GM21825 (cell line): Measurements from ENCODE around the gene RNF6.
A peak's percentile ranks its signal among the peaks of the same experiment; 100 is the strongest.
"Not testable (repeated sequence)": the region's sequence is repeated elsewhere in the genome, so short reads cannot be mapped to it uniquely, and the experiment has no call there.

Source experiments
- ATAC-seq: cut with Tn5 transposase; IDR thresholded peaks from one replicate; pipeline ENCODE4 v1.9.1; 2021; ENCODE audit warnings: mild to moderate bottlenecking, moderate library complexity; ENCODE audit not compliant: unreplicated experiment

The RNF6 gene

DNA sequence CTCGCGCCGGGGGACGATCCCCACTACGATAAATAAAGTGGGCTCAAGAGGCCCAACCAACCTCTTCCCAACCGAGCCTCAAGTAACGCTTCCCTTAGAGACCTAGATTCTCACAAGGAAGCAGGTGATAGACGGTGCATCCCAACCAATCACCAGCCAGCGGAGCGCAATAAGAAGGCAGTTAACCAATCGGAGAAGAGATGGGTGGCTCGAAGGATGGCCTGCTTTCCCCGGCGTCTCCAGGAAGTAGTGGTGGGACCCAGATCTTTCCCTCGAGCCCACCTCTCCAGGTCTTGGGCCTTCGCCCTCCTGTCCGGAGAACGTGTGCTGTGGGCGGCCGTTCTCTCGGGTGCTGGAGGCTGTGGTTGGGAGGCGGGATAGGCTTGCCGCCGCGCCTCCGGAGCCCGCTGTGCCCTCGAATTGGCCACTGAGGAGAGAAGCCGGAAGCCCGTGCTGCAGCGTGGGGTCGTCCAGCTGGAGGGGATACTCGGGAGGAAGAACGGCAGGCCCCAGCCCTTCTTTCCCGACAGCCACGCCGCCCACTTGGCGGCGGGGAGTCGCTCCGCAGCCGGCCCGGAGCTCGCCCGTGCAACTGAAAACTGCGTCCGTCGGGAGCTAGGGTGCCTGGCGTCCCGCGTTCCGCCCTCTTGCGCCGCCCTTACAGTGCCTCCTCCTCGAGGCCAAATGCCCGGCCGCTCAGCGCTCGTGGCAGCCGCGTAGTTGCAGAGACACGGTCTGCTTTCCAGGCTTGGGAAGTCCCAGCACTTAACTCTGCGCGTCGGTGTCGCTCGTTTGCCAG, at the start of gene RNF6:
RNF6 (minus strand) TSS at position 594 of the 799 bp plus-strand sequence. CDS start 2,665 bp downstream, outside the sequence.
- ATAC-seq, result peak; percentile 91

DNA sequence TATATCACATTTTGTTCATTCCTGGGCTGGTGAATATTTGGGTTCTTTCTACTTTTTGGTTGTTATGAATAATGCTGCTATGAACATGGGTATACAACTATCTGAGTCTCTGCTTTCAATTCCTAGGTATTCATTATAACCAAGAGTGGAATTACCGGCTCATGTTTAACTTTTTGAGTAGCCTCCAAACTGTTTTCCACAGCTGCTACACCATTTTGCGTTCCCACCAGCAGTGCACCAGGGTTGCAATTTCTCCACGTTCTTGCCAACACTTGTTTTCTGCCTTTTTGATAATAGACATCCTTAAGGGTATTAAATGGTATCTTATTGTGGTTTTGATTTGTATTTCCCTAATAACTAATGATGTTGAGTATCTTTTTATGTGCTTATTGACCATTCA, 48.6 kb upstream of the RNF6 start:
- no peak for ATAC-seq

DNA sequence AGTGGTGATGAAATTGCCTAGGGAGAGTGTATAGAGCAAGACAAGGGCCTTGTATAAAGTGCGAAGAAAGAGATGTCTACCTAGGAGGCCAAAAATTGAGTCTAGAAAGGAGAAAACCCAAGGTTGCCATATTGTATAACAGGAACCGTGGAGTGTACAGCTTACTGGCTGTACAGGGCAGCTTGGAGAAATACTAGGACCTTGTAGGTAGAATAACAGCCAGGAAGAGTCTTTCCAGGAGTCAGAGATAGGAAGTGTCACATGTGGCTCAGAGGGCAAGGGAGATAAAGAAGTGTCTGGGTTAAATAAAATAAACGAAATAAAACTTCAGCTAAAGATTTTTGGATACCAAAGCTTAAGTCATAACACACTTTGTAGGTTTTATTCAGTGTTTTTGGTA, 44.2 kb upstream of the RNF6 start:
- ATAC-seq, result no peak

GRCh38 chr13:26262156-26262555, 40.0 kb upstream of the RNF6 start:
- no peak for ATAC-seq

DNA sequence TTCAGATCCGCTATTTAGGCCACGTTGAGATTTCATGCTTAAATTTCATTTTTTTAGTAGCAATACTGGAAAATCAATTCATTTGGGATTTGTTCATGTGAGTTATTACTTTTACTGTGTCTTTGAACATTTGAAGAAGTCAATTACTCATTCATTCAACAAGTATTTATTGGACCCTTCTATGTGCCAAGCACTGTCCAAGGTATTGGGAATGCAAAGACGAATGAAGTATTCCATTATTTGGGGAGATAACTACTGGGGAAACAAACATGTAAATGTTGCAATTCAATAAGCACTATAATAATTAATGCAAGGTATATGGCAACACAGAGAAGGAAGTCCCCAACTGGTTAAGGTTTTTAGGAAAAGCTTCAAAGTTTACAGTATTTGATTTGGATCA, 37.5 kb upstream of the RNF6 start:
- no peak for ATAC-seq

DNA sequence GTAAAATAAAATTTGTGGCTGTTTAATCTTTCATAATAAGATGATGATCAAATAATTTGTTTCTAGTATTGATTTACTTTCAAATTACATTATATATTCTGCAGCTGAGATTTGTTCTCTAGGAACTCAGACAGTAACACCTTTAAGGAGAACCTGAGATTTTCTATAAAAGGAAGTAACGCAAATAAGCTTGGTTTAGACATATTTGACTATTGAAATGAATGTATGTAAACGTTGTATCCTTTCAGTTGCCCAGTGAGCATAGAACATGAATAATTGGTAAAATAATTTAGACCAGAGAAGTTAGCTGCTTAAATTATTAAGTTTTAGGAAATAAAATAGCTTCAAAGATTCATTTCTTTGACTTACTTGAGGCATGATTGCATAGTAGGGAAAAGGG, 34.9 kb upstream of the RNF6 start:
- ATAC-seq, result no peak

DNA sequence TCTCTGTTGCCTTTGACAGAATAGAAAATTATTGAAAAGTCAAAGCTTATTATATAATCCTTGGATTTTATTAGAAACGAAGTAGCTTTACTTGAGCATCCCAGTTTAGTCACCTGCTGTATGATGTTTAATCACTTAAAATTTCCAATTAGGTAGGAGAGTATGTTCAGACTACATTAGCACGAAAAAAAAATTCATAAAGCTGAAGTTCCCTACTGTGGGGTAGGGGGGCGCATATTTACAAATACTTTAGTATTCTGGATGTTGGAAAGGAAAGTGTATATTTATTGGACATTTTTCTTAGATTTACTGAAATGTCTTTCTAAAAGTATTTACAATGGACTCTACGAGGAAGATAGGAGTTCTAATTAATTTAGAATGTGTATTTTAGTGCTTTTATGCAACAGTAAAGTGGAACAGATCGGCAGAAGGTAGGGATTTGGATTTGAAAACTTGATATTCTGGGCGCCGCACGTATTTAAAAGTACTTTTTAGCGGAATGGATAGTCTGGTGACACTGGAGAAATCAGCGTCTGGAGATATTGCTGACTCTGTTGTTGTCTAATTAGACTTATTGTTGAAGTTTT, 33.7 kb upstream of the RNF6 start:
- no peak for ATAC-seq

- no peak for ATAC-seq
These were observed 33.0 kb upstream of the RNF6 start for GRCh38 chr13:26255115-26255514.

DNA sequence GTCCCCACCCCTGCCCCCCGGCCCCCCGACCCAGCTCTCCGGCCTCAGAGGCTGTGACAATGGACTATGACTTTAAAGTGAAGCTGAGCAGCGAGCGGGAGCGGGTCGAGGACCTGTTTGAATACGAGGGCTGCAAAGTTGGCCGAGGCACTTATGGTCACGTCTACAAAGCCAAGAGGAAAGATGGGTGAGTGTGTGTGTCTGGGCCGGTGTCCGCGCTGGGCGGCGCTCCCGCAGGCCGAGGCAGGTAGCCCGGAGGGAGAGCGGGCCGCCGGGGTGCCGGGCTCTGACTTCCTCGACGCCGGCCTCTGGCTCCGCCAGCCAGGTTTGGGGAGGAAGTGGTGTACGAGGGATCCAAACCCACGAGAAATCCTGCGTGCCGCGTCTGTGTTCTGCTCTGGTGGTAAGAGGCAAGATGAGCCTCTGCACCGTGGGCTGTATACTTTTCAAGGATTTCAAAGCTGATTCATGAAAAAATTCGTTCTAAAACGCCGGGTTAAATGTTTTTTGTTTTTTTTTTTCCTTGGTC, 32.5 kb upstream of the RNF6 start:
- peak; percentile 31 for ATAC-seq

DNA sequence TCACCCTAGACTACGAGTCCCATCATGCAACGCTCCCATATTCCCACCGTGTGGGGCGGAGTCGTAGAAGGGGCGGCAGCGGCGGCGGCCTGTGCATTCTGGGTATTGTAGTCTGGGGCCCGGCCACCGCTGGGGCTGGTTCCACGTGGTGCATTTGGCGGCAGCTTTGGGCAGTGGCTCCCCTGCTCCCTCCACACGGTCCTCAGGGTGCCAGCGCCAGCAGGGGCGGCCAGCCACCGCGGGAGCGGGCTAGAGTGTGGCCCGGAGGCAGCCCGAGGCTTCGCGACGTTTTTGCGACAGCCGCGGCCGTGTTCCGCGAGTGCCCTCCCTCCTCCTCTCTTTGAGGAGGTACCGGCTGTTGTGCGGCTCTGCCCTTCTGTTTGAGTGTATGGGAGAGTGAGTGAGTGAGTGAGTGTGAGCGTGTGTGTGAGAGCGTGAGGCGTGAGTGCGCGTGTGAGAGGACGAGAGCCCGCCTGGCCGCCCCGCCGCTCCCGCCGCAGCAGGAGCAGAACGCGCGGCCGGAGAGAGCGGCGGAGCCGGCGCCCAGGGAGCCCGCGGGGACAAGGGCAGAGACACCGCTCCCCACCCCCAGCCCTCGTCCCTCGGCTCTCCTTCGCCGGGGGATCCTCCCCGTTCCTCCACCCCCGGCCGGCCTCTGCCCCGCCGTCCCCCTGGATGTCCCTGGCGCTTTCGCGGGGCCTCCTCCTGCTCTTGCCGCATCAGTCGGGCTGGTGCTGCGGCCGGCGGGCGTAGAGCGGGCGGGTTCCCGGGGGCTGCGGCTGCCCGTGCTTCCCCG, 31.9 kb upstream of the RNF6 start, which contains the start of gene CDK8:
CDK8 (plus strand) TSS at position 343 of the 796 bp plus-strand sequence. CDS start 513 bp downstream, outside the sequence.
- peak; percentile 85 for ATAC-seq

DNA sequence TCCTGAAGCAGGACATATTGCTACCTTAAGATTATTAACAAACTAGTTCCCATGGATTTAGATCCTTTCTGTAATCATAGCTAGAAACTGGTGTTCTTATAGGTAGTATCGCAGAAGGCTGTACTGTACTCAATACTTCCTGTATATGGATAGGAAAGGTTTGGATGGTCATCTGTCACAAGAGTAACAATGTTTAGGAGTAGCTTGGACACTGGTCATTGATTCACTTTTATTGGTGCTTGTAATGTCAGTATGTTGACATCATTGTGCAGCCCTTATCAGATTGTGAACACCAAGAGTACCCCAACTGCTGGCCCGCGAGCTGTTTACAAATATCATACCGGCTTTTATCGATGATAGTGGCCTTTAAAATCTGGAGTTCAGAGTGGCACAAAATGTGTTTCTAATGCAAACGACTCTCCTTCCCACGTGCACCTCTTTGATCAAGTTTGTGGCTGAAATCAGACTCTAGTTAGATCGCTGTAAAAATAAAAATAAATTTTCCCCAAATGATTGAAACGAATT, 31.2 kb upstream of the RNF6 start:
- ATAC-seq, result no peak

GRCh38 chr13:26252006-26252405, 29.9 kb upstream of the RNF6 start:
- not testable (repeated sequence) for ATAC-seq

DNA sequence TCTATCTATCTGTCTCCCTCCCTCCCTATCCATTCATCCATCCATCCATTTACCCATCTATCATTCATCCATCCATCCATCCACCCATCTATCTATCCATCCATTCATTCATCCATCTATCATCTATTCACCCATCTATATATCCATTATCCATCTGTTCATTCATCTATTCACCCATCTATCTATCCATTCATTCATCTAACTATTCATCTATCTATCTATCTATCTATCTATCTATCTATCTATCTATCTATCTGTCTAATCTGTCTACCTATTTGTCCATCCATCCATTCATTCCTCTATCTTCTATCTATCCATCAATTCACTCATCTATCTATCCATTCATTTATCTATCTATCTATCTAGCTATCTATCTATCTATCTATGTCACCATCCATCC, 27.4 kb upstream of the RNF6 start:
- ATAC-seq, result no peak

GRCh38 chr13:26247608-26248007, 25.5 kb upstream of the RNF6 start:
- no peak for ATAC-seq

- no peak for ATAC-seq
These were observed 24.9 kb upstream of the RNF6 start for GRCh38 chr13:26247011-26247410.

- no peak for ATAC-seq
These were observed 24.0 kb upstream of the RNF6 start for GRCh38 chr13:26246154-26246553.

GRCh38 chr13:26236296-26236695, 14.2 kb upstream of the RNF6 start:
- no peak for ATAC-seq

DNA sequence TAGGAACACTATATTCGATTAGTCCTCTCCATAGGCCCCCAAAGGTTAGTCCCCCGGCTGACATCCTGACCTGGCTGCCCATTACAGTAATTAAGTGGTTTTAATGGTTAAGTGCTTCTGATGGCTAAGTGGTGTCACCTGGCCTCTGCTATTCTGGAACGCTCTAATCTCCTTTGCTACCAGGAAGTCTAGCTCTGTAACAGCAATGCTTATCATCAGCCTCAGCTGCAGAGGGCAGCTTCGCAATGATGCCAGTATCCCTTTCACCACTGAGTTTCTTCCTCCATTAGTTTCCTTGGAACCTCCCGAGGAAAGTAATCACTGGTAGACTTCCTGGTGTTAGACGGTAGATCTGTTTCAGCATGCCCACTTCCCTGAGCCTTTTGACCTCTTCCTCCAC, 8.6 kb upstream of the RNF6 start:
- ATAC-seq, result no peak

- ATAC-seq, result no peak
These were observed 7.0 kb upstream of the RNF6 start for GRCh38 chr13:26229080-26229615.

DNA sequence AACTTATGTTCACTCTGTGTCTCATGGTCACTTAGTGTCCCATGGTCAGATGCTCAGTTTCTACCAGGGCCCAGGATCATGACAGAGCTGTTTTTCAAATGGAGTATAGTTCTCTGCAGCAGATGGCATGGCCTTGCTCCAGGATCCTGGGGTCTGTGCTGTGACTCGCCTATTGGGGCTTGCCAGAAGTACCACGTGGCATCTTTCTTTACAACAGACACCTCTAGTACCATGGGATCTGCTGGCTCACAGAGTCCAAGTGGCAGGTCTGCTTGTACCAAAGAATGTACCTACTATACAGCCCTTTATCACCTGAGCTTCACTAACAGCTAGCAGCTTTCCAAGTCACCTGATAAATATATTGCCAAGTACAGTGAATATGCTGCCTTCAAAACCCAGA, 6.0 kb upstream of the RNF6 start:
- ATAC-seq, result no peak
